Urinary bladder (tissue), 4 donors: ENCODE measurements around the gene FERMT2. TPM values are rescaled to one million over a fixed set of nuclear protein-coding genes. Genes with fewer than 3 reads are reported as not detected.
"Not testable (repeated sequence)": the region's sequence is repeated elsewhere in the genome, so short reads cannot be mapped to it uniquely, and the experiment has no call there.

Experiments
- DNase-seq: peaks from one replicate; pipeline ENCODE4 v3.0.0-alpha.2; 2015; ENCODE audit errors: extremely low spot score
- H3K27ac ChIP-seq: one replicate; pipeline ENCODE4 v1.5.1; 2013; ENCODE audit warnings: low read depth, mild to moderate bottlenecking, moderate library complexity
- H3K36me3 ChIP-seq: one replicate; pipeline ENCODE4 v1.6.1; 2013; ENCODE audit warnings: mild to moderate bottlenecking, moderate library complexity; ENCODE audit not compliant: insufficient read depth
- H3K4me1 ChIP-seq: one replicate; pipeline ENCODE4 v1.6.1; 2013; ENCODE audit warnings: mild to moderate bottlenecking, moderate library complexity; ENCODE audit not compliant: insufficient read depth
- H3K4me3 ChIP-seq: one replicate; pipeline ENCODE4 v1.5.1; 2013; ENCODE audit warnings: low read depth, low read length
- WGBS: extraction: QIAGEN DNeasy Blood & Tissue Kit; methylation state at CpG from one replicate; pipeline ENCODE4 v1.1.7; 2013; 5-methylcytosine and 5-hydroxymethylcytosine counted together
- polyA plus RNA-seq: library from polyadenylated mRNA; stranded (reverse); fragments of 200-250 nt; gene quantifications from one replicate; pipeline ENCODE4 v1.2.3, GENCODE V29; 2013
- total RNA-seq: library from RNA; depleted of rRNA; stranded (reverse); fragments of >200 nt; gene quantifications from one replicate; pipeline ENCODE4 v1.2.3, GENCODE V29; 2014
- donor health status: healthy with polysubstance abuse.
- donor health status: healthy.

The FERMT2 gene
- total and polyA plus RNA-seq, 2 donors: 216 to 298 TPM

- Histone ChIP-seq H3K27ac (no peak overlapping the region), H3K36me3 (peaks cover 3% of the 10 kb centered on the region), H3K4me1 (no peaks in the 10 kb centered on the region), H3K4me3 (no peak overlapping the region)
- no peak for DNase-seq
- 89% methylated on average over 3 of the region's 3 CpGs for WGBS
Observed at GRCh38 chr14:52878946-52879345, 71.9 kb downstream of the FERMT2 start.

DNA sequence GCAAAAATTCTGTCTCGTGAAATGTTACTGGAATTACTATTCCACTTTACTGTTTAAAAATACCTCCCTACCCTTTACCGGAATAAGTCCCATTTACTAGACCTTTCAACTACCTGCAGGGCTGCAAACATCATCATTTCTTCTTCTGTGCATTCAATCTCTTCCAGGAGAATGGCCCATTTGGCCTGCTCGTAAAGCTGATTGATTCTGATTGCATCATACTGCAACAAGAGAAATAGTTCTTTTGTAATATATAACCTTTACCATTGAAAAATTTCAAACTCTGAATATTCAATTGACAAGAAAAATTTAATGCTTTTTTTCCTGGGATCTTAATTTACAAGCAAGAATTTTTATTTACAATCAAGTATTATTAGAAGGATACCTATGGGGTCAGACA is 72.4 kb downstream of the FERMT2 start:
- no peak overlapping the region for H3K4me3 ChIP-seq
- no peak for DNase-seq
- H3K4me1 ChIP-seq: no peaks in the 10 kb centered on the region
- 64% methylated on average over 3 of the region's 3 CpGs for WGBS
- H3K27ac ChIP-seq: no peak overlapping the region
- peaks cover 3% of the 10 kb centered on the region for H3K36me3 ChIP-seq

- Histone ChIP-seq H3K4me1 (no peaks in the 10 kb centered on the region), H3K4me3 (no peak overlapping the region), H3K36me3 (peaks cover 3% of the 10 kb centered on the region), H3K27ac (no peak overlapping the region)
- WGBS: 32% methylated on average over 2 of the region's 2 CpGs
- DNase-seq: no peak
Observed at GRCh38 chr14:52877628-52878027, 73.2 kb downstream of the FERMT2 start.

DNA sequence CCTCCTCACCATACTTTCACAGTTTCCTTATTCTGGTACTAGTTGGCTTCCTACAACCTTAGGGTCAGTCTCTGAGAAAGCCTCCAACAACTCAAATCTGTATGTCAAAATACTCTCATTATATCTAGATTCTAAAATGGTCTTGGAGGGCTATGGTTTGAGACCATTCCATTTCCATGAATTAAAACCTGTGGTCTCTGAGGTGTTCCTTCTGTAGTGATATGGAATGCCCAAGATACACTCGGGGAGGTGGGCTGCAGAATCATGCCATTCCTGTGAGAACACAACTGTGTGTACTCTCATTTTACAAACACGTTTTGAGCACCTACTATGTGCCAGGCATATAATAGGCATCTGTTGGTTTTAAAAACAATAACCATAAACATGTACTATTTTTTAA is 74.0 kb downstream of the FERMT2 start:
- H3K4me3 ChIP-seq: no peak overlapping the region
- no peak for DNase-seq
- H3K36me3 ChIP-seq: peaks cover 3% of the 10 kb centered on the region
- no peak overlapping the region for H3K27ac ChIP-seq
- H3K4me1 ChIP-seq: no peaks in the 10 kb centered on the region
- 82% methylated on average over 2 of the region's 2 CpGs for WGBS

DNA sequence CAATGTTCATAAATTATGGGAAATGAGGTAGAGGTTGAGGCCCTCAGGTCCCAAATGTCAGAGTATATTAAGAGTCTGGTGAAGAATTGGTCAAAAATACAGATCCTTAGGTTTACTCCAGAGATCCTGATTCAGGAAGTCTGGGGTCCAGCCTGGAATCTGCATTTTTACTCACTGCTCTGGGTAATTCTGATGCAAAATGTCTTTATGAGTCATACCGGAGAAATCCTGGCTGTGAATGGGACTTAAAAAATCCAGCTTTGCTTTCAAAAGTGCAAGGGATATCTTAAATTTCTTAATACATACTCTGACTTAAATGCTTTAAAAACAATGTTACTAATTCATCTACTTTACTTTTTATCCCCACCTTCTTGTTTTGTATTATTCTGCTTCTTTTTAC is 74.5 kb downstream of the FERMT2 start:
- no peak for DNase-seq
- H3K4me1 ChIP-seq: no peaks in the 10 kb centered on the region
- peaks cover 3% of the 10 kb centered on the region for H3K36me3 ChIP-seq
- 92% methylated on average over 1 of the region's 1 CpG for WGBS
- no peak overlapping the region for H3K27ac ChIP-seq
- no peak overlapping the region for H3K4me3 ChIP-seq

DNA sequence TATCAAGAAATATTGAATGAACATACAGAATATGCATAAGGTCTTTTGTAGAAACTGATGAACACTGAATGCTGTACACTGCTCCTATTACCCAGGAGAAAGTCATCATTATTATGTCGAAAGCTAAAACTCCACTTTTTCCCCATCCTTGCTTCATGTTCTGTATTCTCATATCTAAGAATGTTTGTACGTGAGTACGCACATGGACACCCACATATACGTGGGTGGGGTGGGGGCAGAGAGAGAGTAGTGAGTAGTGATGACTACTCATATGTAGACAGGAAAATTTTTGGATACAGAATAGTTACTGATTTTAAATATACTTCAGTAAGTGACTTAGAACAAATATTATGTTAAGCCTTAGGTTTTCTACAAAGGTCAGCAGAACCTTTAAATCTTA is 75.1 kb downstream of the FERMT2 start:
- no peak overlapping the region for H3K27ac ChIP-seq
- no peaks in the 10 kb centered on the region for H3K4me1 ChIP-seq
- H3K36me3 ChIP-seq: peaks cover 3% of the 10 kb centered on the region
- H3K4me3 ChIP-seq: no peak overlapping the region
- WGBS: 81% methylated on average over 4 of the region's 4 CpGs
- DNase-seq: no peak

- Histone ChIP-seq H3K36me3 (peaks cover 3% of the 10 kb centered on the region), H3K4me3 (no peak overlapping the region), H3K4me1 (no peaks in the 10 kb centered on the region), H3K27ac (no peak overlapping the region)
- 70% methylated on average over 1 of the region's 1 CpG for WGBS
- DNase-seq: no peak
Observed at GRCh38 chr14:52874389-52874788, 76.5 kb downstream of the FERMT2 start.

DNA sequence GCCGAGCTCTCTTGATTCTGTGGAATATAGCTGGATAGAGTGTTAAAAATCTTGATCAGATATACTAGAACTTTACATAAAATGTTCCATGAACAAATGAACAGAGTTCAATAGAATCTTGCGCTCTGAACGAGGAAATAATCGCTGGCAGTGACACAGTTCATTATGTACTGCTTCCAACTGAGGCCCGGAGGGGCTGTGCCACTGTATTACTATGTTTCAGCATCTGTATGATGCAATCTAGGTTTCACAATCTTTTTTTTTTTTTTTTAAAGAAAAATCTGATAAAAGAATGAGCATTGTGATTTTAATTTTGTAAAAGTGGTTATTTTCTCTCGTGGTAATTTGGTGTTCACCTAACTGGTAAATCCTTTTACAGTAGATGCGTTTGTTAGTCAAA is 77.2 kb downstream of the FERMT2 start:
- DNase-seq: no peak
- no peaks in the 10 kb centered on the region for H3K4me1 ChIP-seq
- 75% methylated on average over 7 of the region's 7 CpGs for WGBS
- H3K27ac ChIP-seq: peak overlapping the region; percentile 23
- no peak overlapping the region for H3K4me3 ChIP-seq
- H3K36me3 ChIP-seq: peaks cover 3% of the 10 kb centered on the region

GRCh38 chr14:52873065-52873464 is 77.8 kb downstream of the FERMT2 start:
- no peak for DNase-seq
- no peak overlapping the region for H3K27ac ChIP-seq
- no peak overlapping the region for H3K4me3 ChIP-seq
- peaks cover 3% of the 10 kb centered on the region for H3K36me3 ChIP-seq
- WGBS: 72% methylated on average over 4 of the region's 4 CpGs
- H3K4me1 ChIP-seq: no peaks in the 10 kb centered on the region

GRCh38 chr14:52871606-52872005 is 79.2 kb downstream of the FERMT2 start:
- DNase-seq: no peak
- Histone ChIP-seq H3K36me3 (peaks cover 3% of the 10 kb centered on the region), H3K4me1 (no peaks in the 10 kb centered on the region), H3K27ac (no peak overlapping the region), H3K4me3 (no peak overlapping the region)
- 88% methylated on average over 3 of the region's 3 CpGs for WGBS

GRCh38 chr14:52868911-52869618 is 81.8 kb downstream of the FERMT2 start:
- DNase-seq: no peak
- Histone ChIP-seq H3K27ac (no peak overlapping the region), H3K4me1 (no peaks in the 10 kb centered on the region), H3K4me3 (no peak overlapping the region), H3K36me3 (no peaks in the 10 kb centered on the region)
- 94% methylated on average over 9 of the region's 9 CpGs for WGBS

- not testable (repeated sequence) for H3K36me3 ChIP-seq, DNase-seq, H3K4me3 ChIP-seq, H3K27ac ChIP-seq, H3K4me1 ChIP-seq
- WGBS: 94% methylated on average over 7 of the region's 7 CpGs
Observed at GRCh38 chr14:52864893-52865292, 86.0 kb downstream of the FERMT2 start.

DNA sequence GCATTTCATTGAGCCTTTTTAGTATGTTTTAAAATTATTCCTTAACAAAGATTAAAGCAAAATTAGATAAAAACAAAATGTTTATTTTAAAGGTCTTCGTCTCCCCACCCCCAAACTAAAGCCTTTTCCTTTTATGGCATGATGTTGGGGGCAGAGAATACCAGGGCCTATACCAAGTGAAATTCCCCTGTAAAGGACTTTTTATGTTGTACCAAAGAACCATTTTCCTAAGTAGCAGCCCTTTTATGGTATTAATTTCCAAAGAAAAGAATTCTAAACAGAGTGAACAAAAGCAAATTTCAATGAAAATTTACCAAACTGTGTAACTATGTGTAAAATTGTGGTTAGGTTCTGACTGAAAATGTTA is 87.5 kb downstream of the FERMT2 start:
- no peak overlapping the region for H3K27ac ChIP-seq
- peaks cover 6% of the 10 kb centered on the region for H3K36me3 ChIP-seq
- no peak for DNase-seq
- no peak overlapping the region for H3K4me3 ChIP-seq
- H3K4me1 ChIP-seq: no peaks in the 10 kb centered on the region
- 44% methylated on average over 1 of the region's 1 CpG for WGBS

- DNase-seq: no peak
- Histone ChIP-seq H3K27ac (no peak overlapping the region), H3K36me3 (peaks cover 6% of the 10 kb centered on the region), H3K4me1 (no peaks in the 10 kb centered on the region), H3K4me3 (no peak overlapping the region)
- 31% methylated on average over 4 of the region's 4 CpGs for WGBS
Observed at GRCh38 chr14:52862632-52863333, 88.1 kb downstream of the FERMT2 start.
